OCI-M2 (cell line): Measurements from ENCODE around the gene FGD4.

Experiments used
- DNase-seq: peaks from one replicate; lab custom pipeline; 2025; ENCODE audit not compliant: unreplicated experiment; lab: John Stamatoyannopoulos, UW

The FGD4 gene

DNA sequence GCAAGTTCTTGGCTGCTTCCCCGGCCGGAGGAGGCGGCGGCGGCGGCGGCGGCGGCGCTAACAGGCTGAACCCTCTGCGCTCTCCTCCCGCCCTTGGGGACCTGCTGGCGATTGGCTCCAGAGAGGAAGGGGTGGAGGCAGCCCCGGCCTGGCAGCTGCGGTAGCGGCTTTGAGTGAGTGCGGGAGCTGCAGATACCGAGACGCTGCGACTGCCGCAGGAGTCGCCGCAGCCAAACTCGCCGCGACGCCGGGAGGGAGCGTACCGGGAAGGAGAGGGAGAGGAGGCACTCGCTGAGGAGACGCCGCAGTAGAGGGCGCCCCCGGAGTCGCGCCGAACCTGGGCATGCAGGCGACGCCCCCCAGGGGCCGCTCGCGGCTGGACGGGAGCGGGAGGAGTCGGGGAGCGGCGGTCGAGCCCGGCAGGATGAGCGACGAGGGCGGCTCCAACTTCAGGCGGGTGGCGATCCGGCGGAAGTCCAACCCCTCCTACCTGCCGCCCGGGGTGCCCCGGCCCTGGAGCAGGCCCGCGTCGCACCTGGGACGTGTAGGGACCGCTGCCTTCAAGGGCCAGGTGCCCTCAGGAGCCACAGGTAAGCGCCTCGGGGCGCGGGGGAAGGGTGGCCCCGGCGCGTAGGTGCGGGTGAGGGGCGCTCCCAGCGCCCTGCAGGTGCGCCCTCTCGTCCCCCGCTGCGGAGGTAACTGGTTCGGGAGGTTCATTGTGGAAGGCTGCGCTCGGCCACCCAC, at the start of gene FGD4:
Gene FGD4 (plus strand): TSS at position 189 of the 744 bp plus-strand sequence.
- no peak for DNase-seq

DNA sequence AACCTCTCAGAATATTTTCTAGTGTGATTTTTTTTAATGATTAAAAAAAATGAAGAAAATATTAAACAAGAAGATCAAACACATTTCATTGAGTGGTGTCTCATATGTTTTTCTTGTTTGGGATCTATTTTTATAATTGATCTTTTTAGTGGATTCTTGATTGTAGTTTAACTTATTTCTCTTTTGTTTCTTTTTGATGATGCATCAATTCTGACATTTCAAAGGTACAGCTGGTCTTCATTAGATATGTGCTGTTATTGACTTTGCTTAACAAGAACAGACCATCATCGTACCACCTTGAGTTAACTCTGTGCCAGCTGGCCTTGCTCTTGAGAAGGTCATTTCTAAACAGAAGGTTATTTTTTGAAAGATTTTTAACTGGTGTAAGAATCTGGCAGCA, 45.8 kb upstream of the FGD4 start:
- DNase-seq: no peak

DNA sequence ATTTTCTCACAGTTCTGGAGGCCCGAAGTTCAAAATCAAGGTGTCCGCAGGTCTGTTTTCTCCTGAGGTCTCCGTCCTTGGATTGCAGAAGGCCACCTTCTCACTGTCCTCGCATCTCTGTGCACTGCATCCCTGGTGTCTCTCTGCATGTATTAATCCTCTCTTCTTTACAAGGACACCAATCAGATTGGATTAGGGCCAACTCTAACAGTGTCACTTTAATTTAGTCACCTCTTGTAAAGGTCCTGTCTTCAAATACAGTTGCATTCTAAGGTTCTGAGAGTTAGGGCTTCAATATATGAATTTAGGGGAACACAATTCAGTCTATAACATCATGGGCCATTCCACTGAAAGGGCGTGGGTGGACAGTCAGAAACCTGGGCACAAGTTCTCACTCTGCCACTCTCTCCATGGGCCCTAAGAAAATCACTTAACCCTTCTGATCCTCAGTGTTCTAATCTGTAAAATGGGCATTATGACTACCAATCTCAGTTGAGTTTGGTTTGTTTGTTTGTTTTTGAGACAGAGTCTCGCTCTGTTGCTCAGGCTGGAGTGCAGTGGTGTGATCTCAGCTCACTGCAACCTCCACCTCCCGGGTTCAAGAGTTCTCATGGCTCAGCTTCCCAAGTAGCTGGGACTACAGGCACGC, 41.6 kb upstream of the FGD4 start:
- no peak for DNase-seq

DNA sequence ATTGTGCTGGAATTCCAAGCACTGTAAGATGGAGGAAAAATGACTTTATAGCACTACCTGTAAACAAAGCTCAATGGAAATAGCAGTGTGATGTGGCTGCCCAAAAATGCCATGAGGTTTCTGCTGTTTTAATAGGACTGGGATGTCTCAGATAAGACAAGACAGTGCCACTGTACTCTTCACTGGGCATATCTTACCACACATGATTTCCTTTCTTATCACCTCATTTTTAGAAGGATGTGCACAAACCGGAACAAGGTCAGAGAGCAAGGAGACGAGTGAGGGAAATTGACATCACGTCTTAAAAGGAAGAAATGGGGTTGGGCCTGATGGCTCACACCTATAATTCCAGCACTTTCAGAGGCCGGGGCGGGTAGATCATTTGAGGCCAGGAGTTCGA, 38.4 kb upstream of the FGD4 start:
- no peak for DNase-seq

DNA sequence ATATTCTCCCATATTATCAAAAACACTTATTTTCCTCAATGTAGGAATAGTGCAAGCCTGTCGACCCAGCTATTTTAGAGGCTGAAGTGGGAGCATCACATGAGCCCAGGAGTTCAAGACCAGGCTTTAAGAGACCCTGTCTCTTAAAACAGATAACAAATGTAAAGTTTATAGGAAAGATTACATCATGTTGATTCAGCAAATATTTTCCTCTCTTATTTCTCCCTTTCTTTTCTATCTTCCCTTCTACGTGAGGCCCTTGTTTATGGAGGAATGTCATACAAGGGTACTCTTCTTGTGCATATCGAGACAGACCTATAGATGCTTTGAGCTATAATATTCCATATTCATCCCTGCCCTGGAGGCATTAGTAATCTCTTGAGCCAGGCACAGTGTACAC, 36.5 kb upstream of the FGD4 start:
- DNase-seq: no peak

DNA sequence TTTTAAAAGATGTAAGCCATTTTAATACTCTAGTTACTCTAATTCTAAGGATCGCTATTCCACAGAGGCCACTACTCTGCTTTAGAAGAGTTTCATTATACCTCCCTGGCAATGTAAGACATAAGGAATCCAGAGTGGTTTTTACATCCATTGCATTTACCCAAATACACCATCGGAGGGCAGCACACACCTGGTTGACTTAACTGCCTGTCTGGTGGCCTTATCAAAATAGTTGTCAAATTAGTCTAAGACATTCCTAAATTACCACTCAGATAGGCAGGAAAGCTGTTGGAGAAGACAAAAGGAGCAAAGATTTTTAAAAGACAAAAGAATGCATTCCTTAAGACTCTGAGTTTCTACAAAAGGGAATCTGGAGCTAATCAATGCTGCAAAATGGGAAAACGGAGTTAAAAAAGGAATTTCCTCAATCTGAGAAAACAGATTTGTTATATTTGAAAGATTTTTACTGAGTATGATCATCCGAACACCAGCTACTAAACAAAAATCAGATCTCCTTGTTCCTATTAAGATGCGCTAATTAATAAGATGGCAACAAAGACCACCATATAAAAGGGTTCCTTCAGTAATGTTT, 33.8 kb upstream of the FGD4 start:
- DNase-seq: peak; percentile 11

DNA sequence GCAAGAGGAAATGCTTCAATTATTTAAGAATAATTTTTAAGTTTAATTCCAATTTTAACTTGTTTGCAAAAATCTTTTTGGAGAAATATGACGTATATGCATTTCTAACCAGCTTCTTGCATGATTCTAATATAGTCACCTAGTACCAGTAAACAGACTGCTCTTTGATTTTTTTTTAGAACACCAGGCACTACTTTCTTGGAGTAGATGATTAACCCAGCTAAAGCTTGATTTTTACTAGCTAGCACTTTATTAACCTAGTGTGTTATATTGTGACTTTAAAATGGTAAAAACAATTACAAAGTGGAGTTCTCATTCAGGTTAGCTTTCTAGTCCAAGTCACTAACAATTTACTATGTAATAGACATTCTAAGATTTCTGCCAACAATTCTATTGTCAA, 32.6 kb upstream of the FGD4 start:
- no peak for DNase-seq

DNA sequence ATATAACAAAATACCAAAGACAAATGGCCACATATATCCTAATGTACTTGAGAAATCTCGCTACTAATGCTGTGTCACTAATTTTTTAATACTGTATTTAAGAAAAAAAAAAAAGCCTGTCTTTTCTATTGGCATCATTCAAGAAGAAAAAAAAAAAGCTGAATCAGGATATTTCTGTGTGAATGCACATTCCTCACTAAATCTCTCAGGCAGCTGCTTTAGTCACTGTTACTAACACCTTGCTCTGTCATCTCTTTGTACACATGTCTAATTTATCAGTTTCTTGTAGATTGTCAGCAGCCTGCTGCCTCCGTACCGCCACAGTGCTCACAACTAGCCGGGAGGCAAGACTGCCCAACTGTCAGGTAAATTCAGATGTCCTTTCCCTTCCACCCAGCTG, 32.0 kb upstream of the FGD4 start:
- DNase-seq: no peak

DNA sequence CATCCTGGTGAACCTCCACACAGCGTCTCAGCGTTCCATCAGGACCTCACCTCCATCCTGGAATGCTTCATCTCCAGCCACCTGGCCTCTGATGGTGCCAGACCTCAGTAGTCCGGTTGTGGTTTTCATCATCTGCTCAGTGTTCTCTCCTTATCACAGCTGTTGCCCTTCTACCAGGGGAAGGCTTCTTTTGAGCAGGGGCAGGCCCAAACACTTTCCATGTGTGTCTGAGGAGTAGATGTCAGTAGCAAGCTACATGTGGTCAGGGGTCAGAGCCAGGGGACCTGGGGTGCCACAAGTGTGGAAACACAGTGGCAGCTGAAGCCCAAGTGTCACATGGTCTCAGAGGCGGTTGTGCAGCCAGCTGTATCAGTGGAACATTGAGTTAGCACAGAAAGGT, 30.2 kb upstream of the FGD4 start:
- DNase-seq: no peak

DNA sequence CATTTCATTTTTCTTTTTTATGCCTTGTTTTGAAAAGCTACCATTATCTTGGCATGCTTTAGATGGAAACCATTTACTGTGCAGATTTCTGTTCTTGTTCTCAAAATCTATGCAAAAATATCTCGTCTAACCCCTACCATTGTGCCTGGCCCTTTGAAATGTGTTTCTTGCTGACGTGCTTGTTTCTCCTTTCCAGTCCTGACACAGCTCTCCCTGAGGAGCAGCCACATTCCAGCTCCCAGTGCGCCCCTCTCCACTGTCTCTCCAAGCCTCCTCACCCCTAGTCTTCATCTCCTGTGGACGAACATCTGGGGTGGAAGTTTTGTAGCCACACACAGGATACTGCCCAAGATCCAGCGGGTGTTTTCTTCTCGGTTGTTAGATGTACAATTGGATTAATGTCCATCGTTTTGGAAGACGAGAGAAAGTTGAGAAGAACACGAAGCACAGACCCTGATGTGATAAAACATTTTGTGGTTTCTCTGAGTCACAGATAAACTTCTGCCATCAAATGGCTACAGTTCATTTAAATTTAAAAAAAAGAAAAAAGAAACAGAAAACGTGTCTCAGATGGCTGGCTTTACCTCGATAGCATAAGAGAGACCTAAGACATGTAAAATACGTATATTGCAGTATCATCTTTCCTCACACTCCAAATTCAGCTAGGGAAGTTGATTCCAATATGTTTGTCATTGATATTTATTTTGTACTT, 21.9 kb upstream of the FGD4 start:
- DNase-seq: peak; percentile 22

DNA sequence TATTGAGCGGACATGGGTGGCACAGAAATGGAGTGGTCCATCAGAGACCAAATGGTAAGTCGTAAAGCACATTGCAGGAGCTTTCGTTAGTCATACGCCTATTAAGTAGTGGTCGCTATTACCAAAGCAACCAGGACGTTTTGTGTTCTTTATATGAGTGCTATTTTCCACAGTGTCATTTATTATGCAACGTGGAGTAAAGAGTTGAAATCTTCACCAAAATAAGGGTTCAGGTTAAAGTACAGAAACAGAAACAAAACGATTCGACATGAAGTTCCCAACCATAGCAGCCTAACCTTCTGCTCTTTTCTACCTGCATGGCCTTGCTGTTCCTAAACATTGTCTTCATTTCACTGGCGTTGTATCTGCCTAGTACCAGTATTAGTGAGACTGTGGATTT, 20.1 kb upstream of the FGD4 start:
- no peak for DNase-seq

DNA sequence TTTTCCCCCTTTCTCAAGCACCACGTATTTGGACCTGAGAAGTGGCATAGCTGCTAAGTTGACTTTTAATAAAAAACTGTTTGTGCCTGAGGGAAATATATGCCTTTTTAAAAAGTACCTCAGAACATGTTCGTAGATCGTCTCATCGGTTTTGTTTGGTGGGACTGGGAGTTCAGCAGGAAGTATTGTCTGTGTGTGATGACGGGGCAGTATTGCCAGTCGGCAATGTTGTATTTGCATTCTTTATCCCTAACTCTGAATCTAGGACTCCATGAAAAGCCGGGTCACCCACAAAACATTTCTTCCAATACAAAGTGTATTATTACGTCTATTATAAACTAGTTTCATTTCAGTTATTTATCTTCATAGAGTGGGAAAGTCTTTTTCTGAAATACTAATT, 19.7 kb upstream of the FGD4 start:
- DNase-seq: no peak

DNA sequence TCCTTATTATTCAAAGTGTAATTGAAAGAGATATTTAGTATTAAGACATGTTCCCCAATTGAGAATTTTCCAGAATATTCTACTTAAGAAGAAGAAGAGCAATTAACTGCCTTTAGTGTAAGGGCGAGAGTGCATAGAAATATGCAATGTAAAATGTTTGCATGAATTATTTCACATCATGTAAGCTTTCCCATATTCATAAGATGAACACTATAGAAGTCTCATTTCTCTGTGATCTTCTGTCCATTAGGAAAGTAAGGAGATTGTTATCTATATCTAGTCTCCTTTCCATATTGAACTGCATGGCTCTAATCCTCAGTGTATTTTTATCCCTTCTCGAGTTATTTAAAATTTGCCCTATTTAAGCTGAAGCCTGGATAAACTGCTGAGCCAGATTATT, 17.1 kb upstream of the FGD4 start:
- no peak for DNase-seq

DNA sequence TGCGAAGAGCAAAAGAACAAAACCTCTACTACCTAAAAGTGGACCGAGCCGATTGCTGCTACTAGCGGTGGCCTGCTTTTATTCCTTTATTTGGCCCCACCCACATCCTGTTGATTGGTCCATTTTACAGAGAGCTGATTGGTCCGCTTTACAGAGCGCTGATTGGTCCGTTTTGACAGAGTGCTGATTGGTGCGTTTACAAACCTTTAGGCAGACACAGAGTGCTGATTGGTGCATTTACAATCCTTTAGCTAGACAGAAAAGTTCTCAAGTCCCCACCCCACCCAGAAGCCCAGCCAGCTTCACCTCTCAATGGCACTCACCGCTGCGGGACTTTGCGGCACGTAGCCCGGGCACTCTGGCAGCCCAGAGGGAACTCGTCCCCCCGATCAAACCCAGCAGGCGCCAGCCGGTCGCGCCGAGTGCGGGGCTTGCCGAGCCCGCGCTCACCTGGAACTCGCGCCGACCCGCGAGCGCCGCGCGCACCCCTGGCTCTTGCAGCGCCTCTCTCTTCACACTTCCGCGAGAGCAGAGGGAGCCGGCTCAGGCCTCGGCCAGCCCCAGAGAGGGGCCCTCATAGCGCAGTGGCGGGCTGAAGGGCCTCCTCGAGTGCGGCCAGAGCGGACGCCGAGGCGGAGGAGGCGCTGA, 8.7 kb upstream of the FGD4 start:
- DNase-seq: no peak

DNA sequence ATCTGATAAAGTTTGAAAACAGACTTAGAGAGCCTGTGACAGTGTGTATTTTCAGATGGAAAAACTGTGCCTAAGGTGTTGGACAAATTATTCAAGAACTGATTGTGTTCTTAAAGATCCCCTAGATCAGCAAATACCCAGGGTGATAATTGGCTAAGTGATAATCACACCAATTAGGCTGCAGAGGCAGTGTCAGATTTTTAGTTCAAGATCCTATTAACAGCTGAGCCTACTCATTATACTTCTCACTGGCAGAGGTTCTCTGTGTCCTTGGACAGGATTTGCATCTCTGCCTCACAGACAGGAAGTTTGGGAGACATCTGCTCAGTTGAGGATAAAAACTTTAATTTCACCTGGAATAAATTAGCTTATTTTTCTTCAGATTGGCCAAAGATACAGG, 4.3 kb upstream of the FGD4 start:
- DNase-seq: no peak

DNA sequence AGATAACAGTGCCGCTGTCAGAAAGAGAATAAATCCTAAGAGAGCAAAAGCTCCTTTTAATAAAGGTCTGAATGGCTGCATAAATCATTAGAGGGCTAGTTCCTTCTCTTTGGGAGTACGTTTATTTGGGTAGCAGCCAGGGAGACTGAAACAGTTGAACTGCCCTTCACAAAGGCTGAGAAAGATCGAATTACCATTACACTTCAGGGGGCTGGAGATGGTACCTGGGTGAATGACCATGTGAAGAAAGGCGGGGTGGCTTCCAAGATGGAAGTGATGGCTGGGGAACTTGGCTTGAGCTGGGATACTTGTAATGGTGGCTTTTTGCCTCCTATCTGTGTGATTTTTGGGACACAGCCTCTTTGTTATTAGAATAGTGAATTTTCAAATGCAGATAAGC, 1.7 kb upstream of the FGD4 start:
- no peak for DNase-seq

DNA sequence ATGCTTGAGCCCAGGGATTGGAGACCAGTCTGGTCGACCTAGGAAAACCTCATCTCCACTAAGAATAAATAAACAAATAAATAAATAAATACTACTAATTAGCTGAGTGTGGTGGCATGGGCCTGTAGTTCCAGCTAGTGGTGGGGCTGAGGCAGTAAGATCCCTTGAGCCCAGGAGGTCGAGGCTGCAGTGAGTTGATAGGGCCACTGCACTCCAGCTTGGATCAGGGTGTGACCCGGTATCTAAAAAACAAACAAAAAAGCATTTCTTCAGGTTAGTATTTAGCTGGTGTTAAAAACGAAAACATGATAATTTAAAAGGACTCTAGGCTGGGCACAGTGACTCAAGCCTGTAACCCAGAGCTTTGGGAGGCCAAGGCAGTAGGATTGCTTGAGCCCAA, 1.2 kb upstream of the FGD4 start:
- no peak for DNase-seq

DNA sequence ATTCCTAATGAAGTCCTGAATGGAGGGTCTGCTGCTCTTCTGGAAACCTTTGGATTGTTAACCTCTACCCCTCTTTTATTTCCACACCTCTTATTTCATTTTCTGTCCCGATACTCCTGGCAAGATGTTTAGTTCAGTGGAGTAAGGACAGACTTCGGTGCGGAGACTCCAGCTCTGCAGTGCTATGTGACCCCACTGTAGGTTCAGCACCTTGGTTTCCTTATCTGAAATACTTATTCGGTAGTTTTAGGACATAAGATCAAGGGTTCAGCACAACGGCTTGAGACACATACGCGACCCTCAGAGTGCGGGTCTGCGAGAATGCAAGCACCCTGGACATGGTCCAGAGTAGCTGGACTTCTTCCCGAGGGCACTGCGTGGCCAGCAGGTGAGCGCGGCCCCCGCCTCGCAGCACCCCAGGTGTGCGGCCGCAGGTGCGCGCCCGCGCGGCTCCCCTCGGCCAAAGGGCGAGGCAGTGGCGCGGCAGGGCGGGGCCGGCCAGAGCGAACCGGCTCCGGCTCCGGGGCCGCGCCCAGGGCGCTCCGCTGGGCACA, 465 bp upstream of the FGD4 start:
- DNase-seq: no peak

DNA sequence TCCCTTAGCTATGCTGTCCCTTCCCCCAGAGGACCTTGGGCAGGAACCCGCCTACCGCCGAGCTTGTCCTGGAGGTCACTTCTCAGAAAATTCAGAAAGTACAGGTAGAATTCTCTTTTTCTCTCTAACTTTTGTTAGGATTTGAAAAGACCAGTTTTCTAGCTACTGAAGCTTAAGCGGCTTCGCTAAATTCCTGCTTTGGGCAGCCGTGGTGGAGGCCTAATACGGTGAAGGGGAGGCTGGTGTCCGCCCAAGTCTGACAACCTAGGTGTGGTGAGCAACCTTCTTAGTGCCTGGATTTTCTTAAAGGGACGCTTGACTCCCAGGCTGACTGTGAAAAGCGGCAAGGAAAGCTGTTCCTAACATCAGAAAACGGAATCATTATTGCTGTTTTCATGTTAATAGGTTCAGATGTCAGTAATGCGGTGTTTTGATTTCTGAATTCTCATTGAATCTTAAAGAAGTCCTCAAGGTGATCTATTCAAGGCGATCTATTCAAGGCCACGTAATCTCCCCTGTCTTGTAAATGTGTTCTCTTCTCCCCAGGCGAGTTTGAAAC, 835 bp downstream of the FGD4 start:
- DNase-seq: no peak

DNA sequence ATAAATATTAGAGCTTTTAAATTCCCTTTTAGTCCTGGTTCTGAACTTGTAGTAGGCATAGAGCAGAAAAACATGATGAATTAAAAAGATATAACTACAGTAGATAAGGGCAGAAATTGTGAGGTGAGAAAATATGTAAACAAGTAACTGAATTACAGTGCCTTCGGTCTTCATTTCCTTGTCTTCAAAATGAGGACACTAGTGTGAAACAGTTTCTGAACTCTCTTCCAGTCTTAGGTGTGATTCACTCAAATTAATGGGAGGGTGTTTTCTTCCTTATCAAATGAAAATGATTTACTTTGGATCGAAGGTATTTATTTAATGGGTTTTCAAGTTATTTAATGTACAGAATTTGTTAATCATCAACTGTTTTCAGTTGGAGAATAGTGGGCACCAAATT, 1.5 kb downstream of the FGD4 start:
- no peak for DNase-seq

DNA sequence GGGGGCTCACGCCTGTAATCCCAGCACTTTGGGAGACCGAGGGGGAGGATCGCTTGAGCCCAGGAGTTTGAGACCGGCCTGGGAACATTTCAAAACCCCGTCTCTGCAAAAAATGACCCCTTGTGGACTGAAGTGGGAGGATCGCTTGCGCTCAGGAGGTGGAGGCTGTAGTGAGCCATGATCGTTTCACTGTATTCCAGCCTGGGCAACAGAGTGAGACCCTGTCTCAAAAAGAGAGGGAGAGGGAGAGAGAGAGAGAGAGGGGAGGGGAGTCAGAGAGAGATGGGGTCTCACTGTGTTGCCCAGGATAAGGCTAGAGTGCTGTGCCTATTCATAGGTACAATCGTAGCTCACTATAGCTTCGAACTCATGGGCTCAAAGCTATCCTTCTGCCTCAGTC, 2.8 kb downstream of the FGD4 start:
- no peak for DNase-seq
